Heart left ventricle (tissue), 16 donors: Measurements from ENCODE around the gene GYS1. TPM values are rescaled to one million over a fixed set of nuclear protein-coding genes. Genes with fewer than 3 reads are reported as not detected.

Source experiments
- ATAC-seq, 4 donors: fragments of 200-7000 bp; cut with Tn5 transposase; one replicate each; pipeline ENCODE4 v1.9.1; 2020 to 2022; ENCODE audit warnings: moderate library complexity in 4 of 4, mild to moderate bottlenecking in 3 of 4, moderate number of reproducible peaks in 1 of 4
- DNase-seq, 5 donors: peaks; one replicate each; pipeline ENCODE4 v3.0.0-alpha.2; 2020
- H3K27ac ChIP-seq, 12 donors: fragments of 200-600 bp; sonication (generic) in 4 of 12; one replicate each; pipeline versions ENCODE4 v1.5.0 to v1.8.0; 2016 to 2022; ENCODE audit warnings: mild to moderate bottlenecking in 2 of 12
- H3K27me3 ChIP-seq, 9 donors: fragments of 200-600 bp; sonication (generic) in 2 of 9; one replicate each; pipeline versions ENCODE4 v1.5.1 to v1.8.0; 2016 to 2022; ENCODE audit warnings: mild to moderate bottlenecking in 3 of 9
- H3K36me3 ChIP-seq, 9 donors: fragments of 200-600 bp; sonication (generic) in 2 of 9; one replicate each; pipeline versions ENCODE4 v1.5.0 to v1.8.0; 2018 to 2022; ENCODE audit warnings: mild to moderate bottlenecking in 2 of 9
- H3K4me1 ChIP-seq, 12 donors: fragments of 200-600 bp; sonication (generic) in 4 of 12; one replicate each; pipeline versions ENCODE4 v1.5.0 to v1.8.0; 2016 to 2022; ENCODE audit warnings: mild to moderate bottlenecking in 3 of 12
- H3K4me3 ChIP-seq, 12 donors: fragments of 200-600 bp; sonication (generic) in 4 of 12; one replicate each; pipeline versions ENCODE4 v1.5.0 to v1.8.0; 2017 to 2022; ENCODE audit warnings: mild to moderate bottlenecking in 9 of 12, moderate library complexity in 4 of 12
- H3K9me3 ChIP-seq, 12 donors: fragments of 200-600 bp; sonication (generic) in 4 of 12; one replicate each; pipeline versions ENCODE4 v1.5.0 to v1.8.0; 2016 to 2022; ENCODE audit warnings: mild to moderate bottlenecking in 1 of 12
- CTCF ChIP-seq, 12 donors: fragments of 200-600 bp; sonication (generic) in 4 of 12; IDR thresholded peaks; one replicate each; pipeline versions ENCODE4 v1.5.0 to v1.8.0; 2018 to 2022; ENCODE audit warnings: antibody characterized with exemption in 12 of 12, mild to moderate bottlenecking in 5 of 12
- POLR2A ChIP-seq, 2 donors: fragments of 450-650 bp; IDR thresholded peaks; one replicate each; pipeline ENCODE4 v1.6.1; 2017; ENCODE audit warnings: antibody characterized with exemption in 2 of 2, mild to moderate bottlenecking in 2 of 2, moderate library complexity in 2 of 2
- WGBS, 4 donors: extraction: QIAGEN DNeasy Blood & Tissue Kit in 2 of 4; methylation state at CpG; one replicate each; pipeline versions ENCODE4 v1.1.5 to v1.1.7; 2013 to 2018; 5-methylcytosine and 5-hydroxymethylcytosine counted together
- intact Hi-C, 10 donors: fragments of 100-400 bp; cut with DNase I; formaldehyde crosslinking; loops; one replicate each; pipeline versions ENCODE4 v1.11.1 to v1.14.2; 2022
- polyA plus RNA-seq, 2 donors: library from polyadenylated mRNA; stranded (reverse); fragments of 200-250 nt; gene quantifications; one replicate each; pipeline ENCODE4 v1.2.3, GENCODE V29; 2013
- total RNA-seq, 9 donors: library from RNA; depleted of rRNA in 2 of 9; stranded (reverse); fragments of >200 nt in 2 of 9; fragmentation: NEBNext Ultra II Directional in 3 of 9; extraction: Animal tissue kit (Norgen Biotek cat#: 25700) in 3 of 9; gene quantifications; one replicate each; pipeline versions ENCODE4 v1.1.0 to v1.2.4, GENCODE V29; 2016 to 2023
- donor health status: ischemic (EF 13 %, LVEDD 7.1; RV severe dilation, severe dysfunction).
- donor health status: healthy with polysubstance abuse.
- donor health status: DM: no; HTN: yes; CAD: no.
- donor health status: DM: no; HTN: no; CAD: no.
- donor health status: ischemic (EF 25% LVEDD 6.9; RV normal size, moderate dysfunction).
- donor health status: ischemic (EF 25% LVEDD 5.7; RV mildly dilated, moderate dysfunction).
- donor health status: healthy.
- donor health status: DM: yes; HTN: yes; CAD: no.
- donor health status: ischemic (EF 35%, LVEDD 5.7; RV mildly dilated, moderate dysfunction).
- donor health status: nonischemic (EF 11% LVEDD 7.7; RV severe dilation, severe dysfunction).
- donor health status: DM: yes; HTN: yes; CAD: no.
- donor health status: PGD.
- donor health status: ischemic (EF 29% LVEDD 5.4; RV normal size, mild dysfunction).
- donor health status: nonischemic (EF 23%, LVEDD 6.1; RV moderate dilation, normal function).

The GYS1 gene
- total and polyA plus RNA-seq, 11 donors = 114 to 264 (median 170) TPM

- 87 to 93% (median 87%) methylated on average over 4 of the region's 4 CpGs for WGBS, 4 donors
- Histone ChIP-seq H3K36me3 (peaks cover 0 to 13% (median 2%) of the 10 kb centered on the region in 9 donors), H3K9me3 (no peaks in the 10 kb centered on the region), H3K27me3 (no peaks in the 10 kb centered on the region), H3K27ac (no peak overlapping the region), H3K4me1 (peaks cover 4 to 21% (median 14%) of the 10 kb centered on the region in 12 donors), H3K4me3 (no peak overlapping the region)
- intact Hi-C loops = loop anchor here in 4 of 10 donors (5.0 to 10.0 kb wide), 3 partner anchors 41 to 51 kb away; partner anchors contain the start of gene NUCB1 (in 2 of the 4)
- no peak for ATAC-seq
- no peak for TF ChIP-seq POLR2A (IDR thresholded peaks at IDR 0.05)
- TF ChIP-seq CTCF (IDR thresholded peaks at IDR 0.05) = no peak
- DNase-seq = no peak
Observed at GRCh38 chr19:48953141-48953540, 40.0 kb downstream of the GYS1 start.

- WGBS, 4 donors = 37 to 57% (median 42%) methylated on average over 9 of the region's 9 CpGs
- H3K4me3 ChIP-seq = no peak overlapping the region
- H3K4me1 ChIP-seq = peaks cover 4 to 18% (median 12%) of the 10 kb centered on the region in 12 donors
- peak overlapping the region in 1 of 12 donors; percentile 11 for H3K27ac ChIP-seq
- H3K27me3 ChIP-seq = no peaks in the 10 kb centered on the region
- no peak for ATAC-seq
- peaks cover 0 to 4% (median 0%) of the 10 kb centered on the region in 12 donors for H3K9me3 ChIP-seq
- TF ChIP-seq POLR2A (IDR thresholded peaks at IDR 0.05) (no peak), CTCF (IDR thresholded peaks at IDR 0.05) (no peak)
- intact Hi-C loops = loop anchor here in 4 of 10 donors (5.0 to 10.0 kb wide), 3 partner anchors 39 to 49 kb away; partner anchors contain the start of gene NUCB1 (in 2 of the 4)
- peaks cover 0 to 4% (median 0%) of the 10 kb centered on the region in 9 donors for H3K36me3 ChIP-seq
- no peak for DNase-seq
Observed at GRCh38 chr19:48950830-48951519, 42.1 kb downstream of the GYS1 start.

- WGBS, 4 donors = 46 to 62% (median 50%) methylated on average over 3 of the region's 3 CpGs
- H3K9me3 ChIP-seq = peaks cover 0 to 4% (median 0%) of the 10 kb centered on the region in 12 donors
- no peaks in the 10 kb centered on the region for H3K36me3 ChIP-seq
- peak in 1 of 4 donors; percentile 34 for ATAC-seq
- intact Hi-C loops = loop anchor here in 4 of 10 donors (5.0 to 10.0 kb wide), 3 partner anchors 38 to 48 kb away; partner anchors contain the start of gene NUCB1 (in 2 of the 4)
- TF ChIP-seq POLR2A (IDR thresholded peaks at IDR 0.05) (no peak), CTCF (IDR thresholded peaks at IDR 0.05) (no peak)
- peaks cover 0 to 9% (median 5%) of the 10 kb centered on the region in 12 donors for H3K4me1 ChIP-seq
- no peaks in the 10 kb centered on the region for H3K27me3 ChIP-seq
- H3K4me3 ChIP-seq = no peak overlapping the region
- no peak for DNase-seq
- peak overlapping the region in 3 of 12 donors; percentile 11 to 24 (median 22) for H3K27ac ChIP-seq
Observed at GRCh38 chr19:48950159-48950558, 43.0 kb downstream of the GYS1 start.

GRCh38 chr19:48947258-48947542 lies 45.9 kb downstream of the GYS1 start:
- no peak for ATAC-seq
- Histone ChIP-seq H3K9me3 (peaks cover 0 to 4% (median 0%) of the 10 kb centered on the region in 12 donors), H3K4me3 (no peak overlapping the region), H3K36me3 (no peaks in the 10 kb centered on the region), H3K27me3 (no peaks in the 10 kb centered on the region), H3K27ac (no peak overlapping the region), H3K4me1 (no peaks in the 10 kb centered on the region)
- no peak for DNase-seq
- WGBS, 4 donors = 98 to 100% (median 99%) methylated on average over 2 to 3 of the region's 3 CpGs
- no peak for TF ChIP-seq CTCF (IDR thresholded peaks at IDR 0.05)
- TF ChIP-seq POLR2A (IDR thresholded peaks at IDR 0.05) = no peak
- intact Hi-C loops = no loop called here
